HCT116 (cell line): ENCODE data around the gene CHCHD5.

Source experiments
- CTCF ChIP-seq, 3 experiments: fragments of 200-600 bp in 1 of 3; sonication (generic) in 1 of 3; IDR thresholded peaks in 2 of 3; conservative IDR thresholded peaks in 1 of 3; 2 replicates each; pipeline ENCODE4 v1.5.1; 2012 to 2017; ENCODE audit warnings: low read depth in 2 of 3, low read length in 2 of 3, antibody characterized with exemption in 1 of 3, borderline replicate concordance in 1 of 3, control low read depth in 1 of 3, mild to moderate bottlenecking in 1 of 3, mixed read lengths in 1 of 3, mixed run types in 1 of 3, moderate library complexity in 1 of 3; ENCODE audit not compliant: insufficient read depth in 1 of 3
- POLR2A ChIP-seq: IDR thresholded peaks from 2 replicates; pipeline ENCODE4 v1.7.0; 2011; ENCODE audit warnings: borderline replicate concordance; ENCODE audit not compliant: insufficient read depth, insufficient read length; ENCODE audit errors: extremely low read depth
- POLR2AphosphoS5 ChIP-seq: IDR thresholded peaks from 2 replicates; pipeline ENCODE4 v1.6.1; 2011; ENCODE audit warnings: mild to moderate bottlenecking, low read depth, low read length, moderate library complexity

GRCh38 chr2:112634874-112635157, 50.4 kb downstream of the CHCHD5 start:
- TF ChIP-seq CTCF (IDR thresholded peaks at IDR 0.05 in 2 of 3, conservative IDR thresholded peaks at IDR 0.05 in 1 of 3; ENCODE audit: borderline replicate concordance in 1 of 3, insufficient read depth in 1 of 3, low read depth in 2 of 3, low read length in 2 of 3) (no peak), POLR2AphosphoS5 (no peak), POLR2A (no peak)
